Loucy (cell line): ENCODE data around the gene PYCR2.

Experiments used
- CTCF ChIP-seq: fragments of 200-600 bp; sonication (generic); conservative IDR thresholded peaks from 2 replicates; pipeline ENCODE4 v1.5.1; 2014; ENCODE audit warnings: mild to moderate bottlenecking, antibody characterized with exemption, low read length
- EZH2phosphoT487 ChIP-seq: fragments of 200-600 bp; IDR thresholded peaks from 2 replicates; pipeline ENCODE4 v1.6.1; 2018; ENCODE audit warnings: antibody characterized with exemption, mild to moderate bottlenecking, moderate library complexity, borderline replicate concordance

GRCh38 chr1:225908013-225908640, 15.9 kb downstream of the PYCR2 start:
- TF ChIP-seq CTCF = no peak
- no peak for TF ChIP-seq EZH2phosphoT487
